GM12878 (cell line): ENCODE measurements around the gene GNAZ. TPM values are rescaled to one million over a fixed set of nuclear protein-coding genes. Genes with fewer than 3 reads are reported as not detected.

Experiments used
- ATAC-seq: fragments of 200-7000 bp; cut with Tn5 transposase; 3 replicates; pipeline ENCODE4 v1.9.1; 2020; ENCODE audit warnings: mild to moderate bottlenecking, moderate library complexity
- BruUV-seq: library from RNA; stranded (reverse); fragments of 400-500 nt; replicated peaks from 2 replicates; lab custom pipeline; 2021; lab: Mats Ljungman, UMichigan
- CTCF ChIA-PET: fragments of 300-600 bp; sonication (Branson Sonifier 250); formaldehyde crosslinking; extraction: SDS; loops from one replicate; lab custom pipeline; 2021; ENCODE audit warnings: inconsistent platforms; lab: Yijun Ruan, JAX
- POLR2A ChIA-PET: fragments of 350-600 bp; formaldehyde crosslinking; extraction: SDS; loops from one replicate; lab custom pipeline; 2021; ENCODE audit warnings: inconsistent platforms; lab: Charles Lee
- RAD21 ChIA-PET: fragments of 300-600 bp; sonication (Branson Sonifier 250); formaldehyde crosslinking; loops from one replicate; lab custom pipeline; 2023; ENCODE audit warnings: antibody characterized with exemption; ENCODE audit not compliant: unreplicated experiment; lab: Charles Lee
- SMC1A ChIA-PET: fragments of 300-600 bp; sonication (Branson Sonifier 250); formaldehyde crosslinking; loops from one replicate; lab custom pipeline; 2023; ENCODE audit not compliant: unreplicated experiment, uncharacterized antibody; lab: Charles Lee
- DNase-seq: peaks from one replicate; pipeline ENCODE4 v3.0.0-alpha.2; 2011; ENCODE audit warnings: low read depth, low spot score
- FAIRE-seq: peaks from 3 replicates; lab custom pipeline; 2011; peaks lifted over from hg19 to GRCh38; lab: Jason Lieb, UNC
- H2AFZ ChIP-seq: 2 replicates; pipeline ENCODE4 v1.6.0; 2011; ENCODE audit warnings: low read depth, low read length, control low read depth; ENCODE audit not compliant: control insufficient read depth
- H3K27ac ChIP-seq: 2 replicates; pipeline ENCODE4 v1.5.1; 2011; ENCODE audit warnings: control low read depth; ENCODE audit not compliant: control insufficient read depth, insufficient read depth
- H3K27me3 ChIP-seq, 2 experiments: replicated peaks in 1 of 2; 2 replicates each; pipeline versions ENCODE4 v1.6.0 to v1.6.1; 2011; ENCODE audit warnings: low read length in 1 of 2; ENCODE audit not compliant: control insufficient read depth in 2 of 2, insufficient read depth in 2 of 2
- H3K36me3 ChIP-seq, 2 experiments: 2 replicates each; pipeline ENCODE4 v1.5.1; 2011; ENCODE audit warnings: low read length in 1 of 2; ENCODE audit not compliant: control insufficient read depth in 2 of 2, insufficient read depth in 2 of 2
- H3K4me1 ChIP-seq: 2 replicates; pipeline ENCODE4 v1.6.1; 2011; ENCODE audit warnings: mild to moderate bottlenecking, low read length, moderate library complexity, mixed read lengths; ENCODE audit not compliant: control insufficient read depth, insufficient read depth
- H3K4me2 ChIP-seq: 2 replicates; pipeline ENCODE4 v1.6.0; 2011; ENCODE audit warnings: control low read depth; ENCODE audit not compliant: control insufficient read depth, insufficient read depth
- H3K4me3 ChIP-seq: fragments of 200-600 bp; sonication (generic); 2 replicates; pipeline ENCODE4 v1.5.1; 2016
- H3K79me2 ChIP-seq: 2 replicates; pipeline ENCODE4 v1.6.0; 2011; ENCODE audit warnings: low read length; ENCODE audit not compliant: control insufficient read depth, insufficient read depth
- H3K9ac ChIP-seq: 2 replicates; pipeline ENCODE4 v1.8.0; 2011; ENCODE audit warnings: low read length, control low read depth, mixed read lengths; ENCODE audit not compliant: control insufficient read depth, insufficient read depth
- H3K9me3 ChIP-seq: replicated peaks from 3 replicates; pipeline ENCODE4 v1.5.1; 2011; ENCODE audit warnings: mild to moderate bottlenecking, low read length; ENCODE audit not compliant: control insufficient read depth, insufficient read depth
- H4K20me1 ChIP-seq: 2 replicates; pipeline ENCODE4 v1.6.0; 2011; ENCODE audit not compliant: control insufficient read depth, insufficient read depth
- CHD1 ChIP-seq: IDR thresholded peaks from 2 replicates; pipeline ENCODE4 v1.6.1; 2012; ENCODE audit warnings: low read depth, low read length, improper control_type of control experiment
- MYC ChIP-seq: IDR thresholded peaks from 2 replicates; pipeline ENCODE4 v1.6.1; 2011; ENCODE audit warnings: mild to moderate bottlenecking, low read length, moderate library complexity, inconsistent platforms; ENCODE audit not compliant: insufficient read depth, insufficient replicate concordance, insufficient read length, severe bottlenecking
- SMC3 ChIP-seq: IDR thresholded peaks from 2 replicates; pipeline ENCODE4 v1.6.1; 2011; ENCODE audit warnings: low read length, improper control_type of control experiment, borderline replicate concordance
- ZNF687 ChIP-seq: fragments of 450-650 bp; IDR thresholded peaks from 2 replicates; pipeline ENCODE4 v1.6.1; 2017; ENCODE audit warnings: mild to moderate bottlenecking, moderate library complexity
- WGBS: methylation state at CpG from one replicate; pipeline ENCODE4 v1.1.6; 2016; ENCODE audit warnings: low lambda C conversion rate; ENCODE audit not compliant: insufficient replicate concordance, insufficient coverage; ENCODE audit errors: missing lambda C conversion rate; 5-methylcytosine and 5-hydroxymethylcytosine counted together
- in situ Hi-C: fragments of 300-500 bp; cut with MboI; formaldehyde crosslinking; loops from 9 replicates; pipeline ENCODE4 v1.14.3; 2018; ENCODE audit warnings: mixed read lengths
- intact Hi-C: fragments of 100-400 bp; cut with micrococcal nuclease; formaldehyde crosslinking; loops from one replicate; pipeline ENCODE4 v1.14.2; 2022; ENCODE audit not compliant: unreplicated experiment
- polyA plus RNA-seq, 11 experiments: library from polyadenylated mRNA; depleted of rRNA in 4 of 11; unstranded in 6 of 11; stranded (reverse) in 5 of 11; fragments of >200 nt; fragmentation: Nextera tagmentation in 4 of 11; fragmentation: Illumina TruSeq in 1 of 11; extraction: Ambion mirVana in 4 of 11; extraction: Trizol in 1 of 11; gene quantifications; 1 replicate in 1 of 11; 2 replicates in 10 of 11; pipeline versions ENCODE4 v1.2.1 to v1.2.3, GENCODE V29; 2011 to 2016; ENCODE audit warnings: inconsistent platforms in 2 of 11, missing spikeins in 2 of 11, low read depth in 1 of 11
- total RNA-seq, 4 experiments: library from RNA; depleted of rRNA in 3 of 4; stranded (reverse); fragments of >200 nt in 3 of 4; fragmentation: Illumina TruSeq in 1 of 4; extraction: Trizol in 1 of 4; gene quantifications; 2 replicates each; pipeline versions ENCODE4 v1.2.1 to v1.2.3, GENCODE V29; 2013 to 2021

GNAZ gene
- total and polyA plus RNA-seq, 10 of the 15 experiments (the other 5 are each of a cell fraction or from before 2014, with no cell fraction given): 0.09 to 1.0 (median 0.44) TPM; not detected in 1

GRCh38 chr22:23077627-23078461 lies 7.5 kb downstream of the GNAZ start:
- no TSS peak for BruUV-seq
- FAIRE-seq (no peak), ATAC-seq (no peak), DNase-seq (no peak)
- ChIA-PET RAD21 (interaction anchor here (1.1 kb wide), 1 partner anchor 117 kb away, joined by 3 read pairs; no protein-coding TSS in a partner anchor), CTCF (no interaction called here), SMC1A (interaction anchor here (2.8 kb wide), 1 partner anchor 118 kb away, joined by 12 read pairs; no protein-coding TSS in a partner anchor), POLR2A (no interaction called here)
- H3K27me3 ChIP-seq: no peaks in the 10 kb centered on the region
- no peak overlapping the region for H3K4me3 ChIP-seq
- no peaks in the 10 kb centered on the region for H4K20me1 ChIP-seq
- in situ Hi-C loops: no loop called here
- intact Hi-C loops: no loop called here
- no peaks in the 10 kb centered on the region for H3K9me3 ChIP-seq
- H3K9ac ChIP-seq: no peak overlapping the region
- H3K79me2 ChIP-seq: no peaks in the 10 kb centered on the region
- no peaks in the 10 kb centered on the region for H3K36me3 ChIP-seq
- H3K4me2 ChIP-seq: no peak overlapping the region
- H3K27ac ChIP-seq: no peak overlapping the region
- no peak for TF ChIP-seq SMC3
- no peak for TF ChIP-seq MYC
- TF ChIP-seq ZNF687: no peak
- TF ChIP-seq CHD1: no peak
- H3K4me1 ChIP-seq: no peaks in the 10 kb centered on the region; the same call in 1 of the 2 replicates
- WGBS: 58% methylated on average over 11 of the region's 11 CpGs
- no peak overlapping the region for H2AFZ ChIP-seq
